Measurements from ENCODE around the gene PUM1.
"Not testable (repeated sequence)": the region's sequence is repeated elsewhere in the genome, so short reads cannot be mapped to it uniquely, and the experiment has no call there.

Gene PUM1

GRCh38 chr1:30962609-30963508 lies 102.7 kb downstream of the PUM1 start:
- DNase-seq: no peak

- DNase-seq: no peak
Measured at GRCh38 chr1:30957560-30958222, 107.8 kb downstream of the PUM1 start.

- DNase-seq: no peak
Measured at GRCh38 chr1:30955448-30956015, 110.0 kb downstream of the PUM1 start.

GRCh38 chr1:30953685-30954084 lies 111.8 kb downstream of the PUM1 start:
- no peak for DNase-seq

- no peak for DNase-seq
Measured at GRCh38 chr1:30952098-30952497, 113.4 kb downstream of the PUM1 start.

- no peak for DNase-seq
Measured at GRCh38 chr1:30950700-30951099, 114.8 kb downstream of the PUM1 start.

- no peak for DNase-seq
Measured at GRCh38 chr1:30950053-30950452, 115.5 kb downstream of the PUM1 start.

- not testable (repeated sequence) for DNase-seq
Measured at GRCh38 chr1:30949487-30949838, 116.1 kb downstream of the PUM1 start.

GRCh38 chr1:30948813-30949486 lies 116.6 kb downstream of the PUM1 start:
- DNase-seq: not testable (repeated sequence)

GRCh38 chr1:30948278-30948677 lies 117.2 kb downstream of the PUM1 start:
- no peak for DNase-seq

GRCh38 chr1:30947212-30947611 lies 118.3 kb downstream of the PUM1 start:
- DNase-seq: no peak

GRCh38 chr1:30942326-30942963 lies 123.1 kb downstream of the PUM1 start:
- no peak for DNase-seq

- DNase-seq: no peak
Measured at GRCh38 chr1:30940541-30940940, 125.0 kb downstream of the PUM1 start.

GRCh38 chr1:30936541-30937171 lies 128.9 kb downstream of the PUM1 start:
- DNase-seq: no peak

GRCh38 chr1:30935758-30936157 lies 129.8 kb downstream of the PUM1 start:
- not testable (repeated sequence) for DNase-seq

- DNase-seq: no peak
Measured at GRCh38 chr1:30934613-30935012, 130.9 kb downstream of the PUM1 start.

GRCh38 chr1:30933874-30934252 lies 131.7 kb downstream of the PUM1 start:
- no peak for DNase-seq

- DNase-seq: no peak
Measured at GRCh38 chr1:30930631-30931173, 134.8 kb downstream of the PUM1 start.

- no peak for DNase-seq
Measured at GRCh38 chr1:30929944-30930525, 135.5 kb downstream of the PUM1 start.

GRCh38 chr1:30929135-30929889 lies 136.2 kb downstream of the PUM1 start:
- DNase-seq: no peak

GRCh38 chr1:30928789-30929134 lies 136.8 kb downstream of the PUM1 start:
- no peak for DNase-seq

Measured in 8988T (cell line).